ENCODE measurements around the gene CDT1.

GRCh38 chr16:88782454-88783390 lies 20.9 kb upstream of the CDT1 start:
- TF ChIP-seq, protein P1, sequence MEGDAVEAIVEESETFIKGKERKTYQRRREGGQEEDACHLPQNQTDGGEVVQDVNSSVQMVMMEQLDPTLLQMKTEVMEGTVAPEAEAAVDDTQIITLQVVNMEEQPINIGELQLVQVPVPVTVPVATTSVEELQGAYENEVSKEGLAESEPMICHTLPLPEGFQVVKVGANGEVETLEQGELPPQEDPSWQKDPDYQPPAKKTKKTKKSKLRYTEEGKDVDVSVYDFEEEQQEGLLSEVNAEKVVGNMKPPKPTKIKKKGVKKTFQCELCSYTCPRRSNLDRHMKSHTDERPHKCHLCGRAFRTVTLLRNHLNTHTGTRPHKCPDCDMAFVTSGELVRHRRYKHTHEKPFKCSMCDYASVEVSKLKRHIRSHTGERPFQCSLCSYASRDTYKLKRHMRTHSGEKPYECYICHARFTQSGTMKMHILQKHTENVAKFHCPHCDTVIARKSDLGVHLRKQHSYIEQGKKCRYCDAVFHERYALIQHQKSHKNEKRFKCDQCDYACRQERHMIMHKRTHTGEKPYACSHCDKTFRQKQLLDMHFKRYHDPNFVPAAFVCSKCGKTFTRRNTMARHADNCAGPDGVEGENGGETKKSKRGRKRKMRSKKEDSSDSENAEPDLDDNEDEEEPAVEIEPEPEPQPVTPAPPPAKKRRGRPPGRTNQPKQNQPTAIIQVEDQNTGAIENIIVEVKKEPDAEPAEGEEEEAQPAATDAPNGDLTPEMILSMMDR (IDR thresholded peaks at IDR 0.05 in 2 of 3, conservative IDR thresholded peaks at IDR 0.05 in 1 of 3; ENCODE audit: control insufficient read depth in 2 of 3, extremely low read depth in 1 of 3, insufficient read depth in 1 of 3, low read depth in 3 of 3, low read length in 3 of 3): no peak
- no peak for TF ChIP-seq SIN3A (IDR thresholded peaks at IDR 0.05; ENCODE audit: low read depth, low read length)
- TF ChIP-seq POLR2AphosphoS2 (IDR thresholded peaks at IDR 0.05; ENCODE audit: low read depth, low read length): no peak
- no peak for TF ChIP-seq USF2 (IDR thresholded peaks at IDR 0.05; ENCODE audit: borderline replicate concordance, low read depth, low read length)
- no peak for TF ChIP-seq EZH2 (IDR thresholded peaks at IDR 0.05; ENCODE audit: borderline replicate concordance, control insufficient read depth, low read depth, low read length)
- no peak for TF ChIP-seq SIX5 (IDR thresholded peaks at IDR 0.05; ENCODE audit: low read depth, low read length, severe bottlenecking)
- TF ChIP-seq ATF2 (IDR thresholded peaks at IDR 0.05; ENCODE audit: low read length): no peak
- no peak for TF ChIP-seq SMAD1 (IDR thresholded peaks at IDR 0.05; ENCODE audit: low read depth, partially characterized antibody)
- TF ChIP-seq, protein P2, sequence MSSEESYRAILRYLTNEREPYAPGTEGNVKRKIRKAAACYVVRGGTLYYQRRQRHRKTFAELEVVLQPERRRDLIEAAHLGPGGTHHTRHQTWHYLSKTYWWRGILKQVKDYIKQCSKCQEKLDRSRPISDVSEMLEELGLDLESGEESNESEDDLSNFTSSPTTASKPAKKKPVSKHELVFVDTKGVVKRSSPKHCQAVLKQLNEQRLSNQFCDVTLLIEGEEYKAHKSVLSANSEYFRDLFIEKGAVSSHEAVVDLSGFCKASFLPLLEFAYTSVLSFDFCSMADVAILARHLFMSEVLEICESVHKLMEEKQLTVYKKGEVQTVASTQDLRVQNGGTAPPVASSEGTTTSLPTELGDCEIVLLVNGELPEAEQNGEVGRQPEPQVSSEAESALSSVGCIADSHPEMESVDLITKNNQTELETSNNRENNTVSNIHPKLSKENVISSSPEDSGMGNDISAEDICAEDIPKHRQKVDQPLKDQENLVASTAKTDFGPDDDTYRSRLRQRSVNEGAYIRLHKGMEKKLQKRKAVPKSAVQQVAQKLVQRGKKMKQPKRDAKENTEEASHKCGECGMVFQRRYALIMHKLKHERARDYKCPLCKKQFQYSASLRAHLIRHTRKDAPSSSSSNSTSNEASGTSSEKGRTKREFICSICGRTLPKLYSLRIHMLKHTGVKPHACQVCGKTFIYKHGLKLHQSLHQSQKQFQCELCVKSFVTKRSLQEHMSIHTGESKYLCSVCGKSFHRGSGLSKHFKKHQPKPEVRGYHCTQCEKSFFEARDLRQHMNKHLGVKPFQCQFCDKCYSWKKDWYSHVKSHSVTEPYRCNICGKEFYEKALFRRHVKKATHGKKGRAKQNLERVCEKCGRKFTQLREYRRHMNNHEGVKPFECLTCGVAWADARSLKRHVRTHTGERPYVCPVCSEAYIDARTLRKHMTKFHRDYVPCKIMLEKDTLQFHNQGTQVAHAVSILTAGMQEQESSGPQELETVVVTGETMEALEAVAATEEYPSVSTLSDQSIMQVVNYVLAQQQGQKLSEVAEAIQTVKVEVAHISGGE (CRISPR knock-in tag; IDR thresholded peaks at IDR 0.05): no peak
- TF ChIP-seq POLR2A (IDR thresholded peaks at IDR 0.05; ENCODE audit: low read depth, low read length): peak; percentile 59
- no peak for TF ChIP-seq NFYB (IDR thresholded peaks at IDR 0.05; ENCODE audit: insufficient read depth, low read depth, low read length)
- TF ChIP-seq, protein P3, sequence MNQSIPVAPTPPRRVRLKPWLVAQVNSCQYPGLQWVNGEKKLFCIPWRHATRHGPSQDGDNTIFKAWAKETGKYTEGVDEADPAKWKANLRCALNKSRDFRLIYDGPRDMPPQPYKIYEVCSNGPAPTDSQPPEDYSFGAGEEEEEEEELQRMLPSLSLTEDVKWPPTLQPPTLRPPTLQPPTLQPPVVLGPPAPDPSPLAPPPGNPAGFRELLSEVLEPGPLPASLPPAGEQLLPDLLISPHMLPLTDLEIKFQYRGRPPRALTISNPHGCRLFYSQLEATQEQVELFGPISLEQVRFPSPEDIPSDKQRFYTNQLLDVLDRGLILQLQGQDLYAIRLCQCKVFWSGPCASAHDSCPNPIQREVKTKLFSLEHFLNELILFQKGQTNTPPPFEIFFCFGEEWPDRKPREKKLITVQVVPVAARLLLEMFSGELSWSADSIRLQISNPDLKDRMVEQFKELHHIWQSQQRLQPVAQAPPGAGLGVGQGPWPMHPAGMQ (IDR thresholded peaks at IDR 0.05; ENCODE audit: borderline replicate concordance): no peak
- no peak for TF ChIP-seq SP1 (IDR thresholded peaks at IDR 0.05; ENCODE audit: low read depth, low read length)
